ENCODE data around the gene ADARB2.

DNA sequence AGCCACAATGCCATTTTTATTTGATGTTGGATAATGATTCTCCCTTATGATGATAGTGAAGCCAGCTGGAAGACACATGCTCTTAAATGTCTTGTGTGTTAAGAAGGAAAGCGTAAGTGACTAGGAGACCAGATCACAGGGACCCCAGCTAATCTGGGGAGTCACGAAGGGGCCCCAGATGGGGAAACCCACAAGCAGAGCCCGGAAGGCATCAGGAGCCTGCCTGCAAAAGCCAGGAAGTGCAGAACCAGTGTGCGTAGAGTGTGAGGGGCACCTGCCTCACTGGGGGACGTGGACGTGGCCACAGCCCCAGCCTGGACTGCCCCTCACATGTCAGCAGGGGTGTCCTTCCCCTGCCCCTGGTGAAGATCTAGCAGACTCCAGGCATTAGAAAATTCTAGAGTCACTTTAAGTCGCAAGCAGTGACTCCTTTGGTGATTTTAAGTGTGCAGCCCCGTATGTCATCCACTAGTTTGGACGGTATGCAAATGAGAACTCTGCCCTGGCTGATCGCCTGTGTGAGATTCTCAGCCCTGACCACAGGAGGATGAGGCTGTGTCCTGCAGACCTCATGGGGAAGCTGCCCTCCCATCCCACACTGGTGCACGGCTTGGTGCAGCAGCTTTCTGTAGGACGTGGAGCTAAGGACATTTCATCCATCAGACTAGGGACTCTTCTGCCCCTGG lies 438.1 kb downstream of the ADARB2 start:
- TF ChIP-seq, protein P1, sequence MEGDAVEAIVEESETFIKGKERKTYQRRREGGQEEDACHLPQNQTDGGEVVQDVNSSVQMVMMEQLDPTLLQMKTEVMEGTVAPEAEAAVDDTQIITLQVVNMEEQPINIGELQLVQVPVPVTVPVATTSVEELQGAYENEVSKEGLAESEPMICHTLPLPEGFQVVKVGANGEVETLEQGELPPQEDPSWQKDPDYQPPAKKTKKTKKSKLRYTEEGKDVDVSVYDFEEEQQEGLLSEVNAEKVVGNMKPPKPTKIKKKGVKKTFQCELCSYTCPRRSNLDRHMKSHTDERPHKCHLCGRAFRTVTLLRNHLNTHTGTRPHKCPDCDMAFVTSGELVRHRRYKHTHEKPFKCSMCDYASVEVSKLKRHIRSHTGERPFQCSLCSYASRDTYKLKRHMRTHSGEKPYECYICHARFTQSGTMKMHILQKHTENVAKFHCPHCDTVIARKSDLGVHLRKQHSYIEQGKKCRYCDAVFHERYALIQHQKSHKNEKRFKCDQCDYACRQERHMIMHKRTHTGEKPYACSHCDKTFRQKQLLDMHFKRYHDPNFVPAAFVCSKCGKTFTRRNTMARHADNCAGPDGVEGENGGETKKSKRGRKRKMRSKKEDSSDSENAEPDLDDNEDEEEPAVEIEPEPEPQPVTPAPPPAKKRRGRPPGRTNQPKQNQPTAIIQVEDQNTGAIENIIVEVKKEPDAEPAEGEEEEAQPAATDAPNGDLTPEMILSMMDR (IDR thresholded peaks at IDR 0.05; ENCODE audit: low read depth, low read length, missing input control): no peak
- no peak for TF ChIP-seq TAF1 (conservative IDR thresholded peaks at IDR 0.05)
- TF ChIP-seq GABPA (IDR thresholded peaks at IDR 0.05 in 1 of 2, conservative IDR thresholded peaks at IDR 0.05 in 1 of 2): no peak
- TF ChIP-seq, protein P2, sequence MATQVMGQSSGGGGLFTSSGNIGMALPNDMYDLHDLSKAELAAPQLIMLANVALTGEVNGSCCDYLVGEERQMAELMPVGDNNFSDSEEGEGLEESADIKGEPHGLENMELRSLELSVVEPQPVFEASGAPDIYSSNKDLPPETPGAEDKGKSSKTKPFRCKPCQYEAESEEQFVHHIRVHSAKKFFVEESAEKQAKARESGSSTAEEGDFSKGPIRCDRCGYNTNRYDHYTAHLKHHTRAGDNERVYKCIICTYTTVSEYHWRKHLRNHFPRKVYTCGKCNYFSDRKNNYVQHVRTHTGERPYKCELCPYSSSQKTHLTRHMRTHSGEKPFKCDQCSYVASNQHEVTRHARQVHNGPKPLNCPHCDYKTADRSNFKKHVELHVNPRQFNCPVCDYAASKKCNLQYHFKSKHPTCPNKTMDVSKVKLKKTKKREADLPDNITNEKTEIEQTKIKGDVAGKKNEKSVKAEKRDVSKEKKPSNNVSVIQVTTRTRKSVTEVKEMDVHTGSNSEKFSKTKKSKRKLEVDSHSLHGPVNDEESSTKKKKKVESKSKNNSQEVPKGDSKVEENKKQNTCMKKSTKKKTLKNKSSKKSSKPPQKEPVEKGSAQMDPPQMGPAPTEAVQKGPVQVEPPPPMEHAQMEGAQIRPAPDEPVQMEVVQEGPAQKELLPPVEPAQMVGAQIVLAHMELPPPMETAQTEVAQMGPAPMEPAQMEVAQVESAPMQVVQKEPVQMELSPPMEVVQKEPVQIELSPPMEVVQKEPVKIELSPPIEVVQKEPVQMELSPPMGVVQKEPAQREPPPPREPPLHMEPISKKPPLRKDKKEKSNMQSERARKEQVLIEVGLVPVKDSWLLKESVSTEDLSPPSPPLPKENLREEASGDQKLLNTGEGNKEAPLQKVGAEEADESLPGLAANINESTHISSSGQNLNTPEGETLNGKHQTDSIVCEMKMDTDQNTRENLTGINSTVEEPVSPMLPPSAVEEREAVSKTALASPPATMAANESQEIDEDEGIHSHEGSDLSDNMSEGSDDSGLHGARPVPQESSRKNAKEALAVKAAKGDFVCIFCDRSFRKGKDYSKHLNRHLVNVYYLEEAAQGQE (IDR thresholded peaks at IDR 0.05): no peak
